UCSD-AML1 (cell line): ENCODE results near the gene RFX8.
A peak's percentile ranks its signal among the peaks of the same experiment; 100 is the strongest.
"Not testable (repeated sequence)": the region's sequence is repeated elsewhere in the genome, so short reads cannot be mapped to it uniquely, and the experiment has no call there.

Experiments
- DNase-seq: peaks from one replicate; lab custom pipeline; 2025; ENCODE audit not compliant: unreplicated experiment; lab: John Stamatoyannopoulos, UW

The RFX8 gene

DNA sequence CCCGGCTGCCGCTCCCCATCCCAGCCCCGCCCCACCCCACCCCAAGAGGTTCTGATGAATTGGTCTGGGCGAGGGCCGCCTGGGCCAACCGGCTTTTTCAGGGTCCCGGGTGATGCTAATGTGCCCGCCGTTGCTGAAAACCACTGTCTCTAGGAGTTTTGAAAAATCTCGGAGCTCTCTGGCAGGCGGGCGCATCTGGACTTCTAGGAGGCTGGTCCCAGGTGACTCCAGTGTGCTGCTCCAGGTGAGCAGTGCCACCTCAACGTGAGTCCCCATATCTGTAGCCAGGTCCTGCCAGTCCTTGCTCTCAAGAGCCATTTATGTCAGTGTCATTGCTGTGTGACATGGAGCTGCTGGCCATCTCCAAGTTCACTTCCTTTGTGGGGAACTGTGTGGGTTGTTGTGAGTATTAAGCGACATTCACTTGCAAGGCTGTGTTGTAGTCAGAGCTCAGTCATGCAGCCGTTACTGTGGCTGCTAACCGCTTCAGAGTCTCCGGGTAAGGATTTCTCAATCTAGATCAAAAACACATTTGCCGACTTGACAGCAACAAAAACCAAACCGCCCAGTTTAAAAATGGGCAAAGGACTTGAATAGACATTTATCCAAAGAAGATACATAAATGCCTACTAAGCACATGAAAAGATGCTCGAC, at the start of gene RFX8:
Gene RFX8, minus strand, starts transcription at position 382 of the 654 bp plus-strand sequence. CDS start 8,264 bp downstream, outside the sequence.
- DNase-seq, result peak; percentile 60

DNA sequence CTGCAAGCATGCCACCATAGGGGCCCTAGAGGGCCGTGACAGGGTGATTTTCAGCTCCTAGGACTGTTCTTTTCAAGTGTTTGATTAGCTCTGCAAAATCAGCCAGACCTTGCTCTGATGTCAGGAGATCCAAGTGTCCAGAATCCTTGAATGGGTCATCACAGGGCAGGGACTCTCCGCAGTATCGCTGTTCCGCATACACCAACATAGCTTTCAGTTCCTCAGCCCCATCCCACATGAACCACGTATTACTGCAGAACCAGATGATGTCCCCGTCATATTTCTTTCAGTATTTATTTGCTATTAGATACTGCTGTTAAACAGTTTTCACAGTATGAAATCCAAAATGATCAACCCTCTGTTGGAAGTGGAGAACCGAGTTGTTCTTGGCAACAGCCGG, 46.6 kb upstream of the RFX8 start:
- DNase-seq, result no peak

GRCh38 chr2:101520246-101520645, 45.3 kb upstream of the RFX8 start:
- no peak for DNase-seq

DNA sequence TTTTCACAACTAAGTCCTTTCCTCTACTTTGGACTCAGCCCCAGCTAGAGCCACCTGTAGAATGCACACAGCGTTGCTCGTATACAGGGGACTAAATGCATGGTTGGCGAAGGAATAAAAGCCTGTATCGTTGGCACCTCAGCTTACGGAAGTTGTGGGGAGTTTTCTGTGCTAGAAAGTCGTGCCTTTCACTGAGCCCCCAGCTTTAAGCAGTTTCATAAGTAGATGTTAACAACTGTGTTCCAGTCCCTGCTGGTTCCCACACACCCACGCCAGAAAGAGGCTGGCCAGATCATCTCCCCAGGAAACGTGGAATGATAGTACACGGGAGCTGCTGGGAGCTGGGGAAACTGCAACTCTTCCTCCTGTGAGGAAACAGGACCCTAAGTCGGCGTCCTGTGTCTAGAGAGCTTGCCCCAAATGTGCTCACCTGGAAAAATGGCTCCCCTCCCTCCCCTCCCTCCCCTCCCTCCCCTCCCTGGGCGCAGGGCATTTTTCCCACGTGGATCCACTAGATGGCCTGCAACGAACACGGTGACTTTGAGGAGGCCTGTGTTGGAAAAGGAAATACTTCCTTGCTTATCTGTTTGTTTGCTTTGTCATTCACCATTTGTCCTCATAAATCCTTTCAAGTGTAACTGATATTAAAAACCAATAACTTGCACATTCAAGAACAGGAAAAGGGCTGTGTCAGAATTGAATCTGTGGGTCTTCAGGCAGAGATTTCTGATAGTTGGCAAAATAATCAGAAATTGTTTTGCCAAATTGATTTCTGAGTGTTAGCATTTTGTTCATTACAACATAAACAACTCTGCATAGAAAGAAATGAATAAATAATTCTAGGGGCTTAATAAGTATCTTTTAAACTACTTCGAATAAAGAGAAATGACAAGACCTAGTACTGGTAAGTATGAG, 43.9 kb upstream of the RFX8 start:
- DNase-seq, result no peak

DNA sequence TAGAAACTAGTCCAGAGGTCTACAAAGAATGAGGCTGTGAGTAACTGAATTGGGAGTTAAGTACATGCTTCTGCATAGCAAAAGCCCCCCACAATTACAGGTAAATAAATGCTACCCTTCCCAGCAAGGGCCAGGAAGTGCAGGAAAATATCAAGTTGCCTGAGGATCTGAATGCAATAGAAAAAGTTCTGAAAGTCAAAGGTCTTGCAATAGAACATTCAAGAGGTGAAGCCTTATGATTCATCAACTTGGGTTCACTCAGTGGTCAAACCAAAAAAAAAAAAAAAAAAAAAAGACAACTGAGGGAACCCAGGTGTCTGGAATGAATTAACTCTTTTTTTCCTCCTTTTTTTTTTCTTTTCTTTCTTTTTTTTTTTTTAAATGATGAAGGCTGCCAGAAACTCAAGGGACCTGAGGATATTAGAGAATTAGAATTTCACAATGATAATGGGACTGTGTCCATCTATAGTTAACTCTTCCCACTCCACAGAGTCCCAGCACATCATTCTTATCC, 42.9 kb upstream of the RFX8 start:
- no peak for DNase-seq

DNA sequence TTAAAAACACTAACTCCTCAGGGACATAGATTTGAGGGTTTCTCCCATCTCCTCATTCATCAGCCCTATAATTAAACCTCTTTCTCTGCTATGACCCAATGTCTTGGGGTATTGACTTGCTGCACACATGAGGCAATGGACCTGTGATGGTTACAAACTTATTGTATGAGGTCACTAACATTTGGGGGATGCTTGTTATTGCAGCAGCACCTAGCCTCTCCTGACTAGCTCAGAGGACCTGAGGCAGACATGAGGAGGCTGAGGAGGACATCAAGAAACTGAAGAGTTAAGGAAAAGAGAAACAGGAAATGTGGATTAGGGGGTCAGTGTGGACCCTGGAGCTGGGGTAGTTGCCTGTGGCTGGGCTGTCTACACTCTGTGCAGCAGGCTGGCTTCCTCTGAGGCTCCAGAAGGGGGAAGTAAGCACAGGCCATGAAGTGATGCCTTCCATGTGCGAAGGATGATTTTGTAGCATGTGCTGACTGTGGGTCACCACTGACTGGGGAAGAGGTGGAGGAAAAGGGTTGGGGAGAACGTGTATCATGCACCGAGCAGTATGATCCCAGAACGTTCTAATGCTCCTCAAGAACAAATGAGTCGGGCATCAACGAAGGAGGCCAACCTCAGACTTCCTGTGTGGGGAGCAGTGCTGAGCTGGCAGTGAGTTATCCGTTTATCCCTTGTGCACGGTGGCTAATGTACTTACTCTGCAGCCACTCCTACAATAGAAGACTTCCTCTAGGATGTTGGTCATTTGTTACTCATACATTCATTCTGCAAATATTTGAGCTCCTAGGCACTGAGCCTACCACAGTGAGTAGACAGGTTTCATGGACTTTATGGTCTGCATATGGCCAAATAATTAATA, 42.1 kb upstream of the RFX8 start:
- peak; percentile 79 for DNase-seq

- DNase-seq, result no peak
Measured at GRCh38 chr2:101516349-101516748, 41.4 kb upstream of the RFX8 start.

DNA sequence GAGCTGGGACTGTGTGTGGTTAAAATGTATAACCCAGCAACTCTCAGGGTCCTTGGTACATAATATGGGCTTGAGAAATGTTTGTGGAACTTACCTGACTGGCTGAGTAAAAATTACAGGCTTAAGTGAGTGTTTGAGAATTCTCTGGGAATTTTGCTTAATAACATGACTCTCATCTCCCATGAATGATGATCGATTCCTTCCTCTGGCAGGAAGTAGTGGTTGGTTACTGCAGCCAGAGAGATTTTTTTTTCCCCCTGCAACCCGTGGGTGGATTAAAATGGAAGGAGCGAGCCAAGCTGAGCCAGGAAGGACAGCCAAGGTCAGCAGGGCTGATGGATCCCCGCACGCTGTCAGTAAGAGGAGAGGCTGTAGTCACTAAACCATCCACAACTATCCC, 40.6 kb upstream of the RFX8 start:
- no peak for DNase-seq

DNA sequence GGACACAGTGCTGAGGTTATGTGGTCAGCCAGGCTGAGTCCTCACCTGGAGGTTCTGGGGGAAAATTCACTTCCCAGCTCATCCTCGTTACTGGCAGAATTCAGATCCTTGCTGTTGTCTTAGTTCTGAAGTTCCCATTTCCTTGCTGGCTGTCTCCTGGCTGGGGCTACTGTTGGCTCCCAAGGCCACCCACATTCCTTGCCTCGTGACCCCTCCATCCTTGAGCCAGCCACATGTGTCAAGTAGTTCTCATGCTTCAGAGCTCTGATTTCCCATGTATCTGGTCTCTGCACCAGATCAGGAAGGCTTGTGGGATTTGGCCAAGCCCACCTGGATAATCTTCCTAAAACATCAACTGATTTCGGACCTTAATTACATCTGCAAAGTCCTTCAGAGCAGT, 38.1 kb upstream of the RFX8 start:
- DNase-seq, result no peak

GRCh38 chr2:101511381-101511780, 36.5 kb upstream of the RFX8 start:
- DNase-seq, result no peak

DNA sequence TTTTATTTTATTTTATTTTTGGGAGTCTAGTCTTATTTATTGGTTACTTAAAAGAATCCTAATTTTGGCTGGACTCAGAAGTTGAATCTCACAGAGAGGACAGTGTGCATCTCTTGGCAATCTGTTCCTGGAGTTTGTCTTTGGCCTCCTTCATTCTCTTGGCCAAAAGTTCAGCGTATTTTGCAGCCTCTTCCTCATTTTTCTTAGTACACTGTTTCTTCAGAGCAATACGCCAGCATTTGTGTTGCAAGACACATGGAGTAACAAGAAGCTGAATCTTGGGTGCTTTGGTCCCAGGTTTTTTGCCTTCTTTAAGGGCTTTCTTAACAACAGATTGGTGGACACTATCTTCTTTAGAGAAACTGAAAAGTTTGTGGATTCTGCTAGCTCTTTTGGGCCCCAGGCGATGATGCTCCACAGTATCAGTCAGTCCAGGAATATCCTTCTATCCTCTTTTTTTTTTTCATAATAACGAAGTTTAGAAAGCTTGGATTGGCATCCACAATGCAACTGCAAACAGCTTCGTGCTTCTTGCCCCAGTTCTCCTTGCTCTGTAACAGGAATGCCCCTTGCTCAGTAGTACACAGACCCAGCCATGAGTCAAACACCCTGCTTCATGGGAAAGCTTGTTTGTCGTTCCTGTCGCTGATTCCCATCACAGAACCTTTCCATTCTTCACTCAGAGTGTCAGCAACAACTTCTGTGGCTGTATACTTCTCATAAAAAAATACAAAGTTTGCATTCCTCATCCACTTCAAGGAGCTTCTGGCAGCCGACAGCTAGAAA, 34.8 kb upstream of the RFX8 start:
- no peak for DNase-seq

GRCh38 chr2:101508636-101509035, 33.7 kb upstream of the RFX8 start:
- no peak for DNase-seq

DNA sequence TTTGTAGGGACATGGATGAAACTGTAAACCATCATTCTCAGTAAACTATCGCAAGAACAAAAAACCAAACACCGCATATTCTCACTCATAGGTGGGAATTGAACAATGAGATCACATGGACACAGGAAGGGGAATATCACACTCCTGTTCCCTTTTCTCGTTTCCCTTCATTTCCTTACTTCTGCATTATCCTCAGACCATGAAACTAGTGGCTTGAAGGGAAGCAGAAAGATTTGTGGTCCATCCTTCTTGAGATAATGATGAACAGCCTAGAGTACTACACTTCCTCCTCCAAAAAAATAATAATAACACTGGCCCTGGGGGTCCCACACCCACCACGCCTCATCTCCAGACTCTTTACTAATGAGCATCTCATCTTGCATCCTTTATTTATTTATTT, 30.4 kb upstream of the RFX8 start:
- not testable (repeated sequence) for DNase-seq

- not testable (repeated sequence) for DNase-seq
Measured at GRCh38 chr2:101504744-101505143, 29.8 kb upstream of the RFX8 start.

DNA sequence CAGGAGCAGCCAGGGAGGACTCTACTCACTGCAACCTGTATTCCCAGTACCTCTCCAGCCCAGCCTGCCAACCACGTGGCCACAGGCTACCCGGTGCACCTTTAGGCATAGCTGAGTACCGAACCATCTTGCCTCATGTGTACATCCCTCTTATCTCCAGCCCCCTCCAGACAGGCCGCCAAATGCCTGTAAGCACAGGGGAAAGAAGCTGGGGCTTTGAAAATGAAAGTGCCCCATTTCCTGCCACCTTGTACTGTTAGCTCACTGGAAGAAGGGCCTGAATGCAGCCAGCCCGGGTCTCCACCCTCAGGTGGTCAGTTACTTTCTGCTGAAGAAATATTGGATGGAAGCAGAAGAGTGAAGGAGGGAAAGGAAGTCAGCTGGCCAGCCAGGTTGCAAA, 27.2 kb upstream of the RFX8 start:
- no peak for DNase-seq

GRCh38 chr2:101501443-101501842, 26.5 kb upstream of the RFX8 start:
- DNase-seq, result no peak

DNA sequence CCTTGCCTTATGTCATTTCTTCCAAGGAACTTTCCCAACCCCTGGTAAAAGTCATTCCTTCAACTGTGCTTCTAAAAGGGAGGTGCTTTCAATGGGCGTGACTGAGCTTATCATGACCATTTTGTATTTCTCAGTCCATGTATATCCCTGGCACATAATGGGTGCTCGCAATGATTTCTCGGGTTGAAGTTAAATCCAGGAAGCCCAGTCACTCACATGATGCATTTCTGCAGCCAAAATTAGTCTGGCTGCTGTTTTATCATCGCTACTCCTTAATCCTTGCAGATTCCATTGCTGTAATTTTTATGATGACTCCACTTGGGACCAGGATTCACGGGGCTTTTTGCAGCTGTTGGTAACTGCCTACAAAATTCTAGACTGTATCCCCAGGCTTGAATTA, 25.9 kb upstream of the RFX8 start:
- DNase-seq, result no peak

DNA sequence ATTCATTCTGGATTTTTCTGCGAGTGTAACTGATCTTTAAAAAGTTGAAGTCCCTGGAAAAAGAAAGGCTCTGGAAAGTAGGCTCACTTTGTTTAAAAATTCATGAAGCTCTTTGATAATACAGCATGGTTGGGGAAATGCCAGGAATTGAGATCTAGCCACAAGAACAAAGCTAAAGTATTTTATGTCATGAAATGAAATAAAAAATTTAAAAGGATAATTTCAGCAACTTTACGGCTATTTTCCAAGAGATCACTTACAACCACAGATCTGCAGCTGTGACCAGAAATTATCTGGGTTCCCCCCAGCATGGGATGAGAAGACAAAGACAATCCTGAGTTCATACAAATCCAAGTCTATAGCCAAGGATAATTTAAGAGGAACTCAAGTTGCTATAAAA, 25.3 kb upstream of the RFX8 start:
- DNase-seq, result no peak

- no peak for DNase-seq
Measured at GRCh38 chr2:101496279-101496678, 21.4 kb upstream of the RFX8 start.

GRCh38 chr2:101492936-101493473, 18.1 kb upstream of the RFX8 start:
- DNase-seq, result no peak
